Testis (tissue), 2 donors: ENCODE results near the gene TSC22D1.

Source experiments
- CTCF ChIP-seq, 3 experiments: fragments of 450-650 bp in 2 of 3; fragments of 200-600 bp in 1 of 3; sonication (generic) in 1 of 3; IDR thresholded peaks; one replicate each; pipeline ENCODE4 v1.5.1; 2016 to 2019; ENCODE audit warnings: antibody characterized with exemption in 3 of 3, mild to moderate bottlenecking in 2 of 3, moderate library complexity in 1 of 3
- POLR2A ChIP-seq: fragments of 450-650 bp; IDR thresholded peaks from one replicate; pipeline ENCODE4 v1.6.1; 2017; ENCODE audit warnings: antibody characterized with exemption, mild to moderate bottlenecking, moderate library complexity

DNA sequence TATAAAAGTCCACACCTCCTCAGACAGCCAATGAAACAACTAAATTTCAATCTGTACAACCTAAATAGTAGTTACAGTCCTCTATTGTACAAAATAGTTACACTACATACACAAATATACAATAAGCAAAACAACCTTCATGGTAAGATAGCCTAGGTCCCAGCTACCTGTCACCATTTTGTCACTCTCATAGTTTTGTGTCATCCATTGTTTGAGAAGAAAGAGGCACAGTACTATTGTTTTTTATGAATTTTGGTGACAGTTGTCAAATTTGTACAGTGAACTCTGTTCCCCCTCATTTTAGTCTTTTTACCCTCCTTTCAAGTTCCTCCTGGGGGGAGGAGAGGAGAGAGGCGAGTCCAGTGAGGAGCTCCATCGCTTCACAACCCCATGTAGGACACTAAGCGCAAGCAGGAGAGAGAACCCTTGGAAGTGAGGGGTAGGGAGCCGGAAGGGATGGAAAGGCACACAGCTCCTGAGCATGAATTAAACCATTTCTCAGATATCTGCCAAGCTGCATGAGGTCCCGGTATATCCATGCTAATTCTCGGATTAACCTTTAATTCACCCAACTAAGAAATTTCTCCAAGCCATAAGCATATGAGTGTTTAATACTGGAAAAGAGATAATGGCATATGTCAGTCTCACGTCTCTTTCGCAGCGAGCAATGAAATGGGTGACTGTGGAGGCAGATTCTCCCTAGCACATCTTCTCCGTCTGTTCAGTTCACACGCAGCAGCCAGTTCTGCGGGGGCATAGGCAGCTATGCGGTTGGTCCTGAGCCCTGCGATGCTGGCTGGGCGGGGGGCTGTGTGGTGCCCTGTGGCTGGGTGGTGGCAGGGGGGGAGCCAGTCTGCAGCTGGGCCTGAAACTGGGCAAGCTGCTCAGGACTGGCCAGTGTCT is 142.0 kb downstream of the TSC22D1 start:
- TF ChIP-seq CTCF (IDR thresholded peaks at IDR 0.05) = no peak
- no peak for TF ChIP-seq POLR2A
